Activated naive CD4-positive, alpha-beta T cell treated with anti-CD3 and anti-CD28 coated beads, Interleukin-2, amount 10 ng/mL, durations not matched to agents 7 days and 5 days (primary cell): Measurements from ENCODE around the gene PDCD11.

Source experiments
- CTCF ChIA-PET: fragments of 350-600 bp; sonication (Branson Sonifier 250); formaldehyde crosslinking; loops from one replicate; lab custom pipeline; 2021; ENCODE audit warnings: antibody characterized with exemption; lab: Charles Lee
- DNase-seq: peaks from one replicate; pipeline ENCODE4 v3.0.0-alpha.2; 2020
- H3K27ac Mint-ChIP-seq: one replicate; pipeline ENCODE4 v1.8.0; 2021; ENCODE audit warnings: mild to moderate bottlenecking, moderate library complexity, mixed read lengths
- H3K27me3 Mint-ChIP-seq: one replicate; pipeline ENCODE4 v1.8.0; 2021; ENCODE audit warnings: mild to moderate bottlenecking, mixed read lengths
- H3K36me3 Mint-ChIP-seq: one replicate; pipeline ENCODE4 v1.8.0; 2021; ENCODE audit warnings: mixed read lengths
- H3K4me1 Mint-ChIP-seq: one replicate; pipeline ENCODE4 v1.8.0; 2021; ENCODE audit warnings: mixed read lengths
- H3K4me3 Mint-ChIP-seq: one replicate; pipeline ENCODE4 v1.8.0; 2021; ENCODE audit warnings: mild to moderate bottlenecking, moderate library complexity, mixed read lengths
- H3K9me3 Mint-ChIP-seq: one replicate; pipeline ENCODE4 v1.8.0; 2021; ENCODE audit warnings: mixed read lengths

Gene PDCD11

DNA sequence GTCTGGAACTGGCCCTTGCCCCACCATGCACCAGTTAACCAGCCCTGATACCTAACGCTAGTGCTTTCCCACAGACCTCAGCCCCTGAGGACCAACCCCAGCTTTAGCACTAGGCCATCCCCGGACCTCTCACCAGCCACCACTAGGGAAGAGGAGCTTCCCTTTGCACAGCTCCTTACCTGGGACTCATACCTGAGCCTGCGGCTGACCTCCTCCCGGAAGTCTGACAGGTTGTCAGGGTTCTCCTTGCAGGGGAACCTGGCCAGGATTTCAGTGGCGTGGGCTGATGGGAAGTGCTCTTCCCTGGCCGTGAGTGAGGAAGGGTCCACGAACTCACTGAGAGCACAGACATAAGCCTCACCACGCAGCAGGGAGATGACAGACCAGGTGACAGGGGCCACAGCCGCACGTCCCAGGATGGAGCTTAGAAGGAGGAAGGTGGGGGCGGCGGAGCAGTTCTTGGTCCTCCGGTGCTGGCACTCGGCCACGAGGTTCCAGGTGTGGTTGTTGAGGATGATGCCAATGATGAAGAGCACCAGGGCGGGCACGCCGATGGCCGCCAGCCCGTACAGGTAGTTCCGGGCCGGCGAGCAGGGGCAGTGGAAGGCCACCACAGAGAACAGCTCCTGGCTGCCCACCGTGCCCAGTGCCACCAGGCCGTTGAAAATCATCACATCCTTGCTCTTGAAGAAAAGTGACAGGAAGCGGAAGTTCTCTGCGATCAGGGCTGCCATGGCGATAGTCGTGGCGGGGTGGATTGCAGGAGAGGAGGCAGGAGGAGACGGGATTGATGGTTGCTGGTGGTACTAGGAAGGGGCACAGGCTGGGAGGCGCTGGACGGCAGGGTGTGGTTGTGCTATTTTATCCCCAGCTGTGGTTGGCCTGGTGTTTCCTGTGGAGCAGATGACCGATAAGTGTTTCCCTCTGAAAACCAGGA, 53.0 kb downstream of the PDCD11 start:
- H3K4me1 Mint-ChIP-seq = peaks cover 77% of the 10 kb centered on the region
- no peaks in the 10 kb centered on the region for H3K9me3 Mint-ChIP-seq
- H3K36me3 Mint-ChIP-seq = peaks cover 65% of the 10 kb centered on the region
- H3K4me3 Mint-ChIP-seq = peak overlapping the region; percentile 99
- peak overlapping the region; percentile 86 for H3K27ac Mint-ChIP-seq
- H3K27me3 Mint-ChIP-seq = no peaks in the 10 kb centered on the region
- CTCF ChIA-PET = interaction anchor here (0.5 to 5.2 kb wide), 5 partner anchors 25 to 143 kb away, joined by 3 to 34 read pairs (median 5); no protein-coding TSS in a partner anchor
- DNase-seq = no peak

DNA sequence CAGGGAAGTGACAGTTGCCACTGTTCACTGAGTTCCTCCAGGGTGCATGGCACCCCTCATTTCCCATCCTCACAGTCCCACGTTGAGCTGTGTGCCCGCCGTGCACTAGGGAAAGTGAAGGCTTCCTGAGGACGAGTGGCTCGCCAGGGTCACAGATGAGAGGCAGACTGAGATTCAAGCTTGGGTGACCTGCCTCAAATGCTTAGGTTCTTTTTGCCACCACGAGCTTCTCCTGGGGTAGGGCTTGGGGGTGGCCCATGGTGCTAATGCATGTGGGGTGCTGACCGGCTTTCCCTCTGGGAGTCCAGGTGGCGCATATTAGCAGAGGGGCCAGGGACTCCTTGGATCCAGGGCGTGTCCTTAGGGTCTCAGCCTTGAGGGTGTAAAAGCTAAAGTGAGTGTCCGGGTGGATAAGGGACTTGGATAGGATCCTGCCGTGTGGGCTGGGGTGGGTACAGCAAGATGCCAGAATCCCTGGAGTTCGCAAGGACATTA, 53.8 kb downstream of the PDCD11 start:
- DNase-seq = no peak
- Mint-ChIP-seq H3K27ac (peak overlapping the region; percentile 91), H3K4me3 (peak overlapping the region; percentile 99), H3K27me3 (no peaks in the 10 kb centered on the region), H3K4me1 (peaks cover 76% of the 10 kb centered on the region), H3K36me3 (peaks cover 58% of the 10 kb centered on the region), H3K9me3 (no peaks in the 10 kb centered on the region)
- CTCF ChIA-PET = interaction anchor here (0.5 to 5.2 kb wide), 7 partner anchors 17 to 143 kb away, joined by 3 to 34 read pairs (median 5); no protein-coding TSS in a partner anchor

DNA sequence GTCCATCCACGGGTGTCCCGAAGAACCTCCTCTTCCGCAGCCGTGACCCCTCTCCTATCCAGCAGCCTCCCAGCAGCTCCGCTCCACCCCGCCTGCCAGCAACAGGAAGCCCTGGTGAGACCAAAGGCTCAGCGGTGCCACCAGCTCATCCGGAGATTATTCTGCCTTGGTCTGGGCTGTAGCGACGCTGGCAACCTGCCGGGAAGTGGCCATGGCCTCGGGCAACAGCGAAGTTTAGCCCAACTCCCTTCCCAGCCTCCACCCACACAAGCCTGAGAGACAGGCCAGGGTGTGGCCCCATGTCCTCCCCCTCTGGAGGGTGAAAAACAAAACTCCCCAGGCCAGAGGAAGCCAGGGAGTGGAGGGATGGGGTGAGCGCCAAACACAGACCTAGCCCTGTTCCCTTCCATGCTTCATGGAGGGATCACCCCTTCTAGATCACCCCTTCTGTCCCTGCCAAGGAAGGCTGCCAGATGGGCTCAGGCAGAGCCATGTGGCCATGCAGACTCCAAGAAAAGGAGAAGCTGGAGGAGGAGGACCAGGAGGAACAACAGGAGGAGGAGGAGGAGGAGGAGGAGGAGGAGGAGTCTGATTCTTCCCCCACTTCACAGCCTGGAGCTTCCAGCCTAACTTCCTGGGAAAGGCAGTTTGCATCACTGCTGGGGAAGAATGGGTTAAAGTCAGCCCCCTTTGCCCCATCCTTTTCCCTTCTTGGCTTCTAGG, 54.8 kb downstream of the PDCD11 start:
- Mint-ChIP-seq H3K9me3 (no peaks in the 10 kb centered on the region), H3K4me1 (peaks cover 72% of the 10 kb centered on the region), H3K27me3 (no peaks in the 10 kb centered on the region), H3K27ac (peak overlapping the region; percentile 91), H3K36me3 (peaks cover 51% of the 10 kb centered on the region), H3K4me3 (peak overlapping the region; percentile 99)
- DNase-seq = peak; percentile 73
- CTCF ChIA-PET = interaction anchor here (0.8 to 5.2 kb wide), 8 partner anchors 12 to 35 kb away, joined by 3 to 34 read pairs (median 6); no protein-coding TSS in a partner anchor

DNA sequence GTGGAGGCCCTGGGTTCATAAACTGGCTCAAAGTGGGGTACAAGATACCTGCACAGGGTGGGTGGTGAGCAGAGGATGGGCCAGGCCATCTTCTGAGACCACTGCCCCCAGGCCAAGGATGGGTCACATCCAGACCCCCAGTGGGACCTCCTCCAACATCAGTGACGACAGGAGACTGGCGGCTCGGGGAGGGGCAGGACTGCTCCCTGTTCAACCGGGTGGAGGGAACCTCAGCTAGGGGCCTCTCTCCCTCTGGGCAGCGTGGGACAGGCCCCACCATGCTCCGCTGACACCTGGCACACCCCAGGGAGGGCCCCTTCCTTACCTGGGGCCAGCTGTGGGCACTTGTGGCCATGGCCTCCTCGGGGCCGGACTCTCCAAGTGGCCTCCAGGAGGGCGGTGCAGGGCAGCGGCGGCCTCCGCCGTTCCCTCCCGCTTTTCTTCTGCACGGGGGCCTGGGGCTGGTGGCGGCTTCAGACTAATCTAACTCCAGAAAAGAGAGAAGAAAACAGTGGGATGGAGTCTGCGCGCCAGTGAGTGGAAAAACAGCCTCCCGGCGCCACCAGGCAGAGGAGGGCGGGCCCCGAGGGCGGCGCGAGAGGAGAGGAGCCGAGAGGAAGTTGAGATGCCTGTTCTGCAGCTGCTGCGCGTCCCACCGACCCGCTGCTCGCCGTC, 55.5 kb downstream of the PDCD11 start, which contains the start of gene CALHM2:
CALHM2 (minus strand) TSS at position 540 of the 675 bp plus-strand sequence. CDS start 2,429 bp downstream, outside the sequence.
- H3K4me1 Mint-ChIP-seq = peaks cover 72% of the 10 kb centered on the region
- peaks cover 46% of the 10 kb centered on the region for H3K36me3 Mint-ChIP-seq
- peak; percentile 77 for DNase-seq
- no peaks in the 10 kb centered on the region for H3K9me3 Mint-ChIP-seq
- H3K4me3 Mint-ChIP-seq = peak within 1 kb of the TSS; percentile 99
- no peaks in the 10 kb centered on the region for H3K27me3 Mint-ChIP-seq
- H3K27ac Mint-ChIP-seq = peak within 1 kb of the TSS; percentile 91
- CTCF ChIA-PET = interaction anchor here (1.2 to 5.2 kb wide), 8 partner anchors 11 to 36 kb away, joined by 3 to 34 read pairs (median 6); no protein-coding TSS in a partner anchor

DNA sequence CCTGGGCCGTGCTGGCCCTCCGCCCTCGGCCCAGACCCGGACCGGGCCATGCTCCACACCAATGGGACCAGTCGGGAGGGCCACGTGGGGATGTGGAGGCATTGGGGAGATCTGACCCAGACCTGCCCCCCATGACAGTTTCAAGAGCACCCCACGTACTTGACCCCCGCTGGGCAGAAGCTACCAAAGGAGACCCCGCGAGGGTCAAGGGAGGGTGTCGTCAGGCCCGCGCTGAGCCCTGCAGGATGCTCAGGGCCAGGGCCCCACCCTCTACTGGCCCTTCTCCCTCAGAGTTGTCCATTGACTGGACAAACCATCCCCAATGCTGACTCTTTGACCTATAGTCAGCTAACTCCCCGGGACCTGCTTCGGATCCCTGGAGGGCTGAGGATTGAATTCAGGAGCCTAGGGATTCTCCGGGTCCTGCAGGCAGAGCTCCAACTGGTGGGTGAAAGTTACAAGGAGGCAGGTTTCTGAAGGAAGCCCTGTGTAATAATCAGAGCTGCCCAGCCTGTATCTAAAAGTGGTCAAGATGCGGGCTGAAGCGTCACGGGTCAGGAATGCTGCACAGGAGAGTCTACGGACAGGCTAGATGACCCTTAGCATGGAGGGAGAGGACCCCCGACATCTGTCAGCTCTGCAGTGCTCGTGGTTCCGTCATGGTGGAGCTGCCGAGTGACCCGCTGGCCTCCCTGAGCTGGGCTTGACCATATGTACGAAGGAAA, 56.2 kb downstream of the PDCD11 start:
- peaks cover 69% of the 10 kb centered on the region for H3K4me1 Mint-ChIP-seq
- no peak for DNase-seq
- peak overlapping the region; percentile 91 for H3K27ac Mint-ChIP-seq
- CTCF ChIA-PET = interaction anchor here (0.9 to 5.2 kb wide), 8 partner anchors 10 to 37 kb away, joined by 3 to 34 read pairs (median 6); no protein-coding TSS in a partner anchor
- peak overlapping the region; percentile 99 for H3K4me3 Mint-ChIP-seq
- H3K36me3 Mint-ChIP-seq = peaks cover 39% of the 10 kb centered on the region
- H3K27me3 Mint-ChIP-seq = no peaks in the 10 kb centered on the region
- H3K9me3 Mint-ChIP-seq = no peaks in the 10 kb centered on the region

DNA sequence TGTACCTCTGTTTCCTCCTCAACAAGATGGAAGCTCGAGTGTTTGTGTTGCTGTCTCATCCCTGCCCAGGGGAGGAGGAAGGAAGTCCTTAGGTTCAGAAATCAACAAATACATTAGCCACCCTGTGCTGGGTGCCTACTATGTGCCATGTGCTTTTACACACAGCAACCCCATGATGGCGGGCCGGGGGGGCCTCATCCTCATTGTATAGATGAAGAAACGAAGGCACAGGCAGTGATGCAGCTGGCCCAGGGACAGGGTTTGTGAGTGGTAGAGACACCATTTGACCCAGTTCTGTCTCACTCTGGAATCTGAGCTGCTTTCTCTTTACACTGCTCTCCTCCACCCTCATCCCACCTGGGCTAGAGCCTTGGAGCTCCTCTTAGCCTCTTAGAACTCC, 57.6 kb downstream of the PDCD11 start:
- Mint-ChIP-seq H3K4me1 (peaks cover 66% of the 10 kb centered on the region), H3K27me3 (no peaks in the 10 kb centered on the region), H3K4me3 (peak overlapping the region; percentile 99), H3K9me3 (no peaks in the 10 kb centered on the region), H3K27ac (no peak overlapping the region), H3K36me3 (peaks cover 26% of the 10 kb centered on the region)
- CTCF ChIA-PET = interaction anchor here (0.7 to 2.1 kb wide), 4 partner anchors 22 to 36 kb away, joined by 3 to 7 read pairs (median 4); no protein-coding TSS in a partner anchor
- DNase-seq = no peak

DNA sequence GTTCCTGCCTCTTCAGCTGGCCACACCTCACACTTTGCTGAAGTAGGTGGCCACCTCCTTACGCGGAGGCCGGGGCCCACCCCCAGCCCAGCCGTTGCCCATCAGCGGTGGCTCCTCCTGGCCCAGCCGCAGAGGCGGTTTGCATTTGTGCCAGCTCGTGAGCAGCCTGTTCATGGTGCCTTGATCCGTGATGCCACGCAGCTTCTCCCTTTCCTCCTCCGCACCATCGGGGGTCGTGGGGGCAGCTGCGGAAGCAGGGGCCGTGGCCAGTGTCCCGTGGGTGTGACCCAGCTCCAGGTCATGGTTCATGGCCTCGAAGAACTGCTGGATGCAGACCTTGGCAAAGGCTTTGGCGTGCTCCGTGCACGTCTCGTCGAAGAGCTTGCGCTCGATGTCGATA, 58.8 kb downstream of the PDCD11 start:
- Mint-ChIP-seq H3K4me1 (peaks cover 66% of the 10 kb centered on the region), H3K27me3 (no peaks in the 10 kb centered on the region), H3K4me3 (no peak overlapping the region), H3K27ac (no peak overlapping the region), H3K9me3 (no peaks in the 10 kb centered on the region), H3K36me3 (peaks cover 14% of the 10 kb centered on the region)
- no peak for DNase-seq
- CTCF ChIA-PET = interaction anchor here (0.7 to 2.1 kb wide), 5 partner anchors 26 to 39 kb away, joined by 3 to 7 read pairs (median 4); no protein-coding TSS in a partner anchor

DNA sequence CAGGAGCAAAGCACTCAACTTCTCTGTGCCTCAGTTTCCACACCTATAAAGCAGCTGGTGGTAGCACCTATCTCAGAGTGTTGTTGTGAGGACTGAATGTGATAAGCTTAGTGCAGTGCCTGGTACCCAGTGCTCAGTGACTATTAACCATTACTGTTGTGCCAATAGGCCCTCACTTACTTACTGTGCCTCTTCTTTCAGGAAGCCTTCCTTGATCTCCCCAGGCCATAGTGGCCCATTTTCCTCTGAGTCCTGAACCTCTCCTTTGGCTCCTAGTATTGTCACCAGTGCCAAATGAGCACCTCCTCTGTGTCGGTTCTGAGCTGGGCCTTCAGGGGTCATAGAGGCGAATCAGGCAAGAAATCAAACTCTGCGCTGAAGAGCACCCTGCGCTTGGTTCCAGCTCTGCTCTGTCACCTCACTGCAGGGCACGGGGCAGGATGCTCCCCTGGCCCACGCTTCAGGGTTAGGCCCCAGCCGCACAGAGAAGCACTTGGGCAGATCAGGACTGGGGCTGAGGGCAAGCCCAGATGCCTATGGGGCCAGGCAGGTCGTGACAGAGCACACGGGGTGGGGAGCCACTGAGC, 59.7 kb downstream of the PDCD11 start:
- H3K9me3 Mint-ChIP-seq = no peaks in the 10 kb centered on the region
- CTCF ChIA-PET = interaction anchor here (1.0 to 1.2 kb wide), 4 partner anchors 10 to 40 kb away, joined by 3 to 5 read pairs (median 4); no protein-coding TSS in a partner anchor
- peaks cover 57% of the 10 kb centered on the region for H3K4me1 Mint-ChIP-seq

DNA sequence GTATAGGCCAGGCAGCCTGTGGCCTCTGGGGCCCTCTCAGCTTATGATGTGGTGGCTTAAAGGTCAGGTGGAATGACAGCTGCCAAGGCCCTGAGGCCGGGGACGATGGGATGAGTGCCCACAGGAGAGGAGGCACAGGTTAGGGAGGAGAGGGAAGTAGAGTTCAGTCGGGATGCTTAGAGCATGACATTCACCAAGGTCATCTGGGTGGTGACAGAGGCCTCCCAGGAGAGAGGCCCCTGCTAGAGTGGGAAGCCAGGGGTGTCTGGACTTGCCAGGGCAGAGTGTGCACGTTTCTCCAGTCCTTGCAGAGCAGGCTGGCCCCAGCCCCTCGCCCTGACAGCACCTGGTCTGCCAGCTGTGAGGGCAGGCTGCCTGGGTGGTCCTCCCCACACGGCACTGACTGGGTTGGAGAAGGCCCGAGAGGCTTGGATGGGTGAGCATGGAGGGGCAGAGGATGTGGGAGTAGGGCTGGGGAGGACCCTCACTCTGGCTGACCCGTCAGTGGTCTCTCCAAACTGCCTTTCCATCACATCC, 60.8 kb downstream of the PDCD11 start:
- no peaks in the 10 kb centered on the region for H3K9me3 Mint-ChIP-seq
- H3K27me3 Mint-ChIP-seq = peaks cover 7% of the 10 kb centered on the region
- peaks cover 52% of the 10 kb centered on the region for H3K4me1 Mint-ChIP-seq
- H3K36me3 Mint-ChIP-seq = peaks cover 1% of the 10 kb centered on the region
- H3K27ac Mint-ChIP-seq = no peak overlapping the region
- CTCF ChIA-PET = no interaction called here
- no peak for DNase-seq
- H3K4me3 Mint-ChIP-seq = no peak overlapping the region

More for the DNA sequence above, 59.7 kb downstream of the PDCD11 start:
- DNase-seq = no peak
- peaks cover 6% of the 10 kb centered on the region for H3K36me3 Mint-ChIP-seq
- H3K27me3 Mint-ChIP-seq = peaks cover 2% of the 10 kb centered on the region
- H3K27ac Mint-ChIP-seq = no peak overlapping the region
- no peak overlapping the region for H3K4me3 Mint-ChIP-seq

DNA sequence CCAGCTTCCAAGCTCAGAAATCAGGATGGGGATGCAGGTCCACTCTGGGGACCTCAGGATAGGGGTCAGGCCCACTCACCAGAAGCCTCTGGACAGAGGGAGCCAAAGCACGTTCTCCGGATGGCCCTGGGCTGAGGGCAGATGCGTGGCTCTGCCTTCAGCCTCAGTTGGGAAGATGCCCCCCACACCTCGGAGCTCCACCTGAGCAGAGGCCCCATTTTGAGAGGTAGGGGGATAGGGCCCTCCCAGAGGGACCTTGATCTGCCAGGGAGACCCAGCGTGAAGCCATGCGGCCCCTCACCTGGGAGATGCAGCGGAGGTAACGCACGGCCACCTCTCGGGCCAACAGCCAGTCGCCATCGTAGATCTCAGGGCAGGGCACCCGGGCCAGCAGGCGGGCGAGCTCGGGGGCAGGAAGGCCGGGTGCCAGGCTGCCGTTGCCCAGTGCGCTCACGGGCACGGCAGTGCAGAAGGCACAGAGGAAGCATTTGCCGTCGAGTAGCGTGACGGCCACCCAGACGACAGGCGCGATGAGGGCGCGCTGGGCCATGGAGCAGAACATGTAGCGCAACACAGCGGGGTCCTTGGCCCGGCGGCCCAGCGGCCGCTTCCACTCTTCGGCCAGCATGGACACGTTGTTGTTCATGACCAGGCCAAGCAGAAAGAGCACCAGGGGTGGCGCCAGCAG, 61.6 kb downstream of the PDCD11 start:
- CTCF ChIA-PET = no interaction called here
- no peak overlapping the region for H3K27ac Mint-ChIP-seq
- H3K9me3 Mint-ChIP-seq = no peaks in the 10 kb centered on the region
- H3K4me1 Mint-ChIP-seq = peaks cover 45% of the 10 kb centered on the region
- H3K36me3 Mint-ChIP-seq = peaks cover 1% of the 10 kb centered on the region
- no peak for DNase-seq
- H3K4me3 Mint-ChIP-seq = no peak overlapping the region
- peaks cover 14% of the 10 kb centered on the region for H3K27me3 Mint-ChIP-seq

DNA sequence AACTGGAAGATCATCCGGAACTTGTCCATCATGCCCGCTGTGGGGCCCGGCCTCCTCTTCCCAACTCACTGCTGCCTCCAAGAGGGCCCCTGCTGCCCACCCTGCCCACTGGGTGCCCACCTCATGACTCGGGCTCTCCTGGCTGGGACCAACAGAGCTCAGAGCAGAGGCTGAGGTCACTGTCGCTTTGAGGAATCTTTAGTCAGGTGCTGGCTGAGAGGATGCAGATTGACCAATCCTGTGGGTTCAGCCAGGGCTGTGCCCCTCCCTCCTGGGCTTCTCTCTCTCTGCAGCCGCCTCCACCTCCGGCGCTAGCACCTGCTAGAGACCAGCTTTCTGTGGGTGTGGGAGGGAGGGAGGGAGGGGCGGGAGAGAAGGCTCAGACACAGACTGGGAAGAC, 62.3 kb downstream of the PDCD11 start, which contains the start of gene CALHM1:
CALHM1 (minus strand) TSS at position 181 of the 400 bp plus-strand sequence; CDS start at position 32, 149 bp downstream.
- Mint-ChIP-seq H3K4me3 (no peak within 1 kb of the TSS), H3K36me3 (peaks cover 1% of the 10 kb centered on the region), H3K27ac (no peak within 1 kb of the TSS), H3K9me3 (no peaks in the 10 kb centered on the region), H3K4me1 (peaks cover 39% of the 10 kb centered on the region), H3K27me3 (peaks cover 21% of the 10 kb centered on the region)
- DNase-seq = peak; percentile 49
- CTCF ChIA-PET = no interaction called here

DNA sequence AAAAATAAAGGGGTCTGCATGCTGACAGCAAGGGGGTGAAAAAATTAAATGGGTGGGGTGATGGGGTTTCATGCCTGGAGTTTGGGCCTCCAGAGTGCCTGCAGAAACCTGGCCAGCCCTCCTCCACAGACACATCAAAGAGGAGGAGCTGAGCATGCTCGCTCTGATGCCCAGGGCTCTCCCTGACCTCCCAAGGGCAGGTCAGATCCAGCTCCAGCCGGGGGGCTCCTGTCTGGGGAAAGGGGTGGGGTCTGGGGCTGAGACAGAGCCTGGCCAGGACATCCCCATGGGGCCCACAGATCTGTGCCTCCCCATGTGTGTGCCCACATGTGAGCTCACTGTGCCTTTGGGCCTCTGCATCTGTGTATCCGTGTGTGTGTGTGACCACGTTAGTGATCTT, 63.2 kb downstream of the PDCD11 start:
- Mint-ChIP-seq H3K27ac (no peak overlapping the region), H3K36me3 (peaks cover 1% of the 10 kb centered on the region), H3K27me3 (peaks cover 30% of the 10 kb centered on the region), H3K4me1 (peaks cover 35% of the 10 kb centered on the region), H3K9me3 (no peaks in the 10 kb centered on the region), H3K4me3 (no peak overlapping the region)
- CTCF ChIA-PET = no interaction called here
- DNase-seq = no peak
